ENCODE data around the gene PPP6R3.

- no peak for TF ChIP-seq ZC3H10 (CRISPR knock-in tag; IDR thresholded peaks at IDR 0.05)
- no peak for TF ChIP-seq ZNF565 (CRISPR knock-in tag; conservative IDR thresholded peaks at IDR 0.05; ENCODE audit: low read depth)
- no peak for TF ChIP-seq PATZ1 (CRISPR knock-in tag; IDR thresholded peaks at IDR 0.05; ENCODE audit: borderline replicate concordance)
- TF ChIP-seq GLIS3 (CRISPR knock-in tag; IDR thresholded peaks at IDR 0.05): no peak
- no peak for TF ChIP-seq RARB (CRISPR knock-in tag; IDR thresholded peaks at IDR 0.05)
- no peak for TF ChIP-seq ISL1 (CRISPR knock-in tag; IDR thresholded peaks at IDR 0.05)
- no peak for TF ChIP-seq ZNF8 (CRISPR knock-in tag; IDR thresholded peaks at IDR 0.05)
- TF ChIP-seq, protein P1, sequence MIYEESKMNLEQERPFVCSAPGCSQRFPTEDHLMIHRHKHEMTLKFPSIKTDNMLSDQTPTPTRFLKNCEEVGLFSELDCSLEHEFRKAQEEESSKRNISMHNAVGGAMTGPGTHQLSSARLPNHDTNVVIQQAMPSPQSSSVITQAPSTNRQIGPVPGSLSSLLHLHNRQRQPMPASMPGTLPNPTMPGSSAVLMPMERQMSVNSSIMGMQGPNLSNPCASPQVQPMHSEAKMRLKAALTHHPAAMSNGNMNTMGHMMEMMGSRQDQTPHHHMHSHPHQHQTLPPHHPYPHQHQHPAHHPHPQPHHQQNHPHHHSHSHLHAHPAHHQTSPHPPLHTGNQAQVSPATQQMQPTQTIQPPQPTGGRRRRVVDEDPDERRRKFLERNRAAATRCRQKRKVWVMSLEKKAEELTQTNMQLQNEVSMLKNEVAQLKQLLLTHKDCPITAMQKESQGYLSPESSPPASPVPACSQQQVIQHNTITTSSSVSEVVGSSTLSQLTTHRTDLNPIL (CRISPR knock-in tag; IDR thresholded peaks at IDR 0.05; ENCODE audit: low read depth): no peak
- TF ChIP-seq ARNTL (CRISPR knock-in tag; IDR thresholded peaks at IDR 0.05; ENCODE audit: borderline replicate concordance, low read depth): no peak
- no peak for TF ChIP-seq POU6F1 (CRISPR knock-in tag; IDR thresholded peaks at IDR 0.05; ENCODE audit: borderline replicate concordance, low read depth)
- no peak for TF ChIP-seq PPARA (CRISPR knock-in tag; IDR thresholded peaks at IDR 0.05; ENCODE audit: borderline replicate concordance)
- TF ChIP-seq ESRRG (CRISPR knock-in tag; IDR thresholded peaks at IDR 0.05): no peak
Observed at GRCh38 chr11:68498321-68498720, 37.8 kb downstream of the PPP6R3 start.
